ENCODE measurements around the gene PALLD. TPM values are rescaled to one million over a fixed set of nuclear protein-coding genes. Genes with fewer than 3 reads are reported as not detected.

PALLD gene
- total RNA-seq, 2 donors from 2014 or later: 72.1 to 195 TPM

DNA sequence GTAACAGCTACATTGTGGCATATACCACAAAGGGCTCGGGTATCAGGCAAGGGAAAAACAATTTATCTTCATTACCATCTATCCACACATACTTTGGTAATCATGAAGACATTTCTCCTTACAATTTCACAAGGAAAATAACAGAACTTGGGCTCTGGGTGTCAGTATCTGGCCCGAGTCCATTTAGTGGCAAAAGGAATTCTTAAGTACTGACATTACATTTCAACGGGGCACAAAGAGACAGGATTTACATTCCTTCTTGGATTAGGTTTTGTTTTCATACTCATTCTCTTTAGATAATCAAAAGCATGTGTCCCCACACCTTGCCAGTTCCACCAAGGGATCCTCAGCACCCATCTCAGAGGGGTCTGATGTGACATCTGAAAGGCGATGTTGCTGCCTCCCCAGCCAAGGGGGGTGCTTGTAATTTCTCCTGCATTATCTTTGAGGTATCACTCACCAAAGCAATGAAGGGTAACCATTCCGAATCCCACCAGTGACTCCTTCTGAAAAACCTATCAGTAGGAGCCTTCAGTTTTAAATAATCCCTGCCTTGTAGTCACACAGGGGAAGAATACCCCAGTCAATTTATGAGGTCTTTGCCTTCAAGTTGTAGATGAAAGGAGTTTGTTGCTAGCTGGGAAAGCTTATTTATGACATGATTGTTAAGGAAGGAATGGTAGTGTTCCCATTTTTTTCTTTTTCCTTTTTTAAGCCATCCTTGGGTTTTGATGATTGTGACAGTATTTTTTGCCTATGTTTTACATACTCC is 118.6 kb downstream of the PALLD start:
- intact Hi-C loops (cut with DNase I): no loop called here
- DNase-seq: no peak
- Histone ChIP-seq H3K4me3 (no peak overlapping the region), H3K9me3 (no peaks in the 10 kb centered on the region), H3K27ac (no peak overlapping the region), H3K4me1 (no peaks in the 10 kb centered on the region), H3K27me3 (no peaks in the 10 kb centered on the region), H3K36me3 (no peaks in the 10 kb centered on the region), H3K9ac (ENCODE audit: low read depth in 2 of 2, low read length in 2 of 2) (no peak overlapping the region)
- TF ChIP-seq, protein P1, sequence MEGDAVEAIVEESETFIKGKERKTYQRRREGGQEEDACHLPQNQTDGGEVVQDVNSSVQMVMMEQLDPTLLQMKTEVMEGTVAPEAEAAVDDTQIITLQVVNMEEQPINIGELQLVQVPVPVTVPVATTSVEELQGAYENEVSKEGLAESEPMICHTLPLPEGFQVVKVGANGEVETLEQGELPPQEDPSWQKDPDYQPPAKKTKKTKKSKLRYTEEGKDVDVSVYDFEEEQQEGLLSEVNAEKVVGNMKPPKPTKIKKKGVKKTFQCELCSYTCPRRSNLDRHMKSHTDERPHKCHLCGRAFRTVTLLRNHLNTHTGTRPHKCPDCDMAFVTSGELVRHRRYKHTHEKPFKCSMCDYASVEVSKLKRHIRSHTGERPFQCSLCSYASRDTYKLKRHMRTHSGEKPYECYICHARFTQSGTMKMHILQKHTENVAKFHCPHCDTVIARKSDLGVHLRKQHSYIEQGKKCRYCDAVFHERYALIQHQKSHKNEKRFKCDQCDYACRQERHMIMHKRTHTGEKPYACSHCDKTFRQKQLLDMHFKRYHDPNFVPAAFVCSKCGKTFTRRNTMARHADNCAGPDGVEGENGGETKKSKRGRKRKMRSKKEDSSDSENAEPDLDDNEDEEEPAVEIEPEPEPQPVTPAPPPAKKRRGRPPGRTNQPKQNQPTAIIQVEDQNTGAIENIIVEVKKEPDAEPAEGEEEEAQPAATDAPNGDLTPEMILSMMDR (IDR thresholded peaks at IDR 0.05): no peak

DNA sequence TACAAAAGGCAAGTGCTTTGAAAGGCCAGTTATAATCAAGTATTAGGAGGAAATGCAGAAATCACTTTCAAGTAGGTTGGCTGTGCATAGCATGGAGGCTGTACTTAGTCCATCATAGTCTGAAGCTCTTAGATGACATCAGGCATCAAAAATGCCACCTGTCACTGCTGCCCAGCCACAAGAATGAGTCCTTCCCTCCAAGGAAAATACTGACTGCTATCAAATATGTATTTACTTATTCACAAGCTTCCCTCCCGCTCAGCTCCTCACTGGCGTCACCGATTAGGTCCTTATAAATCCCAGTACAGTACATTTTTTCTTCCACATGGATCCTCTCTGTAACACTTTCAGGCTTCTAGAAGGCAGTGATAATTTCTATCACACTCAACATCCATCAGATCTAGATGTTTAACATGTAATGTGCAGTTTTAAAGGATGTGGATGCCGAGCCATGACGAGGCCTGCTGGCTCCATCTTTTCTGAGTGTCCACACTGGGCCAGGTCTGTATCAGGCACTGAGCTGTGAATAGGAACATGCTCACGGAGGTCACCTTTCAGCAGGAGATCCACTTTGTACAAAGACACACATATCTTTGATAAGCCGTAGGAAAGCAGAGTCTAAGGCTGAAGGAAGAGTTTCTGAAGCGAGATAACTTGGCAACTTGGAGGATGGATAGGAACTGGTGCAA is 121.9 kb downstream of the PALLD start:
- DNase-seq: no peak
- intact Hi-C loops (cut with DNase I): no loop called here
- H3K4me1 ChIP-seq: no peaks in the 10 kb centered on the region
- H3K36me3 ChIP-seq: no peaks in the 10 kb centered on the region
- TF ChIP-seq, protein P1 (IDR thresholded peaks at IDR 0.05): no peak
- no peak overlapping the region for H3K9ac ChIP-seq (ENCODE audit: low read depth in 2 of 2, low read length in 2 of 2)
- H3K27me3 ChIP-seq: no peaks in the 10 kb centered on the region
- H3K9me3 ChIP-seq: no peaks in the 10 kb centered on the region
- no peak overlapping the region for H3K27ac ChIP-seq
- H3K4me3 ChIP-seq: no peak overlapping the region

DNA sequence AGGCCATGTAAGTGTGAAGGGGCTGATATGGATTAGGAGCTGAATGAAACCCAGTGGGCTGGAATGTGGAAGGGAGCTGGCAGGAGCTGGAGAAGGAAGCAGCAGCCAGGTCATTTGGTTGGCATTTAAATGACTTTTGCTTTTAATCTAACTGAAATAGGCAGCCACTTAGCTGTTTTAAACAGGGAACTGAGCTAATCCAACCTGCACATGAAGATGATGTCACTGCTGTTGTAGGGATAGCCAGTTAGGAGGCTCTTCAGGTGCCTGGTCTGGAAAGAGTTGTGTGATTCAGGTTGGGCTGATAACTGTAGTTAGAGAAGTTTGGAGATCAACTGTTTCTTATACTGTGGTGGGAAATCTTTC is 122.4 kb downstream of the PALLD start:
- Histone ChIP-seq H3K27ac (no peak overlapping the region), H3K4me3 (no peak overlapping the region), H3K9ac (ENCODE audit: low read depth in 2 of 2, low read length in 2 of 2) (no peak overlapping the region), H3K9me3 (no peaks in the 10 kb centered on the region), H3K36me3 (no peaks in the 10 kb centered on the region), H3K4me1 (no peaks in the 10 kb centered on the region), H3K27me3 (no peaks in the 10 kb centered on the region)
- intact Hi-C loops (cut with DNase I): no loop called here
- TF ChIP-seq, protein P1 (IDR thresholded peaks at IDR 0.05): no peak
- no peak for DNase-seq

DNA sequence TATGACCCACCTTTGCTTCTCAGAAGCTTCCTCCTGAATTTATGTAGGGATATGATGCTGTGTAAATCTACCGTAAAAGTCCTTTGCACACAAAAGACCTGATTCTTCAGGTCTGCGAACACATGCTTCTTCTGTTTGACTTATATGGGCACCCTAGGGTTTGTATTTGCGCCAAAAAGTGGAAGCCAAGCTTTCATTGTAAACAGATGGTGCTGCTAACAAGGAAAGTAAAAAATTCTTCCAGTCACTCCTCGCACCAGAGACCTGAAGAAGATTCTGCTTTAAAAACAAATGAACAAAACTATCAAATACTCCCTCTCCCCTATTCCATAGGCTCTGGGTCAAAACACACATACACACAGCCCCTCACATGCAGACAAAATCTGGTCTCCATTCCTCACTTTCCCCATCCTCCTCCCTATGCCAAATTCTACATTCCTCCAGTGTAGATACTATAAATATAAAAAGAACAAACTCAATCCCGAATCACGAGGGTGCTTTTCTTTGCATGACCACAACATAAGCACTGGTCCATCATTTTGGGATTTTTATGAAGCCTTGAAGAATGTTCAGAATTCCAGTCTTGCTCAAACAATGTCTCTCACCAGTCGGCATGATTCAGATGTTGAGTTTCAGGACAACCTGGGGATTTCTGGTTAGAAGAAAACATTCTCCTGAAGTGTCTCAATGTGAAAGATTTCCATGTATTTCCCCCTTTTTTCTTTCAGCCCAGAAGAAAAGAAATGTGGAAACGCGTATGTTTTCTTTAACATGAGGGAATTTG is 125.1 kb downstream of the PALLD start:
- TF ChIP-seq, protein P1 (IDR thresholded peaks at IDR 0.05): no peak
- no peak for DNase-seq
- no peak overlapping the region for H3K27ac ChIP-seq

DNA sequence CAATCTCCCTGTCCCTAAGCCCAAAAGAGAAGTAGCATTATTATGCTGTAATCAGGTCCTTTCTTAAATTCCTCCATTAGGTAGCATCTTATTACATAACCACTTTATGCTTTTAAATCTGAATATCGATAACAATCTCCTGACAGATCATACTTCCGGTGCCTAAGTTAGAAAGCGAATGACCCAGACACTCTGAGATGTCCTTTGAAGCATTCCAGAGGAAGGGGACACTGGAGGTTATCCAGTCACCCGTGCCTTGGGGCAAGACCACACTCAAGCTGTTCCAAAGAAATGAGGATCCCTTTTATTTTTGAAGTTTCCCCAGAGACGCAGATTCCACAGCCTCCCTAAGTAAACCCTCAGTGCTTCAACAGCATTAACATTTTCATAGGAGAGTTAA is 125.7 kb downstream of the PALLD start:
- no peak overlapping the region for H3K4me3 ChIP-seq
- no peaks in the 10 kb centered on the region for H3K36me3 ChIP-seq
- no peak overlapping the region for H3K27ac ChIP-seq
- H3K27me3 ChIP-seq: no peaks in the 10 kb centered on the region
- intact Hi-C loops (cut with DNase I): no loop called here
- TF ChIP-seq, protein P1 (IDR thresholded peaks at IDR 0.05): no peak
- no peaks in the 10 kb centered on the region for H3K9me3 ChIP-seq
- no peak overlapping the region for H3K9ac ChIP-seq (ENCODE audit: low read depth in 2 of 2, low read length in 2 of 2)
- DNase-seq: no peak
- H3K4me1 ChIP-seq: no peaks in the 10 kb centered on the region

More for the DNA sequence above, 125.1 kb downstream of the PALLD start:
- Histone ChIP-seq H3K4me3 (no peak overlapping the region), H3K36me3 (no peaks in the 10 kb centered on the region), H3K4me1 (no peaks in the 10 kb centered on the region), H3K9me3 (no peaks in the 10 kb centered on the region), H3K27me3 (no peaks in the 10 kb centered on the region), H3K9ac (ENCODE audit: low read depth in 2 of 2, low read length in 2 of 2) (no peak overlapping the region)
- intact Hi-C loops (cut with DNase I): no loop called here

All from colonic mucosa (tissue), 4 donors.